GM18520 (cell line): ENCODE data around the gene SUPT3H.
"Not testable (repeated sequence)": the region's sequence is repeated elsewhere in the genome, so short reads cannot be mapped to it uniquely, and the experiment has no call there.

Experiments used
- ATAC-seq: cut with Tn5 transposase; IDR thresholded peaks from one replicate; pipeline ENCODE4 v1.9.1; 2021; ENCODE audit not compliant: unreplicated experiment

SUPT3H gene

DNA sequence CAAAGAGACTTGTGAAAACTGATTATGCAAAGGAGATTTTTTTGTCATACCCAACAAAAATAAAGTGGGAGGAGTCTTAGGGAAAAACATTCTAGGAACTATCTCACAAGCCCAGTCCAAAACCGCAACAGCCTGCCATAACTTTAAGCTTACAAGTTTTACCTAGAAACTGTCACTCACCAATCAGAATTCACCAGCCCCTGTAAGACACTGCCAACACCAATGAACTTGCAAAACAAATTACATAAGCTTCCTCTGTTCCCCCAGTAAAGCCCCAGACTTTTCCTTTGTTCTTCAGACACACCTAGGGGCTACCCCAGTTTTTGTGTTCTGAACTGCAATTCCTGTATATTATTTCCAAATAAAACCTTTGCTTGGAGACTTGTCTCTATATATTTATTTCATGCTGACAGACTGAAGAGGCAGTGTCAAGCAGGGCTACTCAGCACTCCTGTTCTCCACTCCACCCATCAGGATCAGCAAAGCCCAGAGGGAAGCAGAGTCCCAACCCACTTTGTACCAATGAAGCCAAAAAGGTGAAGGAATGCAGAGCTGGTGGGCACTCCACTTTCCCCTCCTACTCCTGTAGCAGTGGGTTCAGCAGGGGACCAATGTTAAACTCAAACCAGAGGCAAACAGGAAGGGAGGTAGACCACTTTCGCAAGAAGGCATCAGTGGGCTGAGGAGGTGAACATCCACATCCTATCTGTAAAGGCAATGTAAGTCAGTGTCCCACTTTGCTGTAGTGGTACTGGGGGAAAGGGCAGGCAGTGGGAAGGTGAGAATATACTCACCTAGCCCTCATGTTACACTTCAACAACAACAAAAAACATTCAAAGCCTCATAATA is 192.1 kb downstream of the SUPT3H start:
- no peak for ATAC-seq

DNA sequence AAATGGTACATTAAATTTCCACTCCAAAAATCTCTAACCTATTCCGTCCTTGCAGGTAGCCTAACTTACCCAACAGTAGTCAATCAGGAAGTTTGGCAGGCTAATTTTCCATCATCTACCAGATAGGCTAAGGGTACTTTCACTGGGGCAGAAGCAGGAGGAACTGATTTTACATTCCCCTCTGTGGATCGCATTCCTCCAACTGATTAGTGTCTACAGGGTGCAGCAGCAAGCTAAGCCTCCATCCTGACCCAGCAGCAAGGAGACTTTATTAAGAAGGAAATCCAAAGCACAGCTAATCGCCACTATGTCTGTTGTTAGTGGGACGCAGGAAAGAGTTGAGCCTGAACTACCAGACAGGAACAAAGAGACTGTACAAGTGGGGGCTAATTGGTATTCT is 192.8 kb downstream of the SUPT3H start:
- ATAC-seq: no peak

DNA sequence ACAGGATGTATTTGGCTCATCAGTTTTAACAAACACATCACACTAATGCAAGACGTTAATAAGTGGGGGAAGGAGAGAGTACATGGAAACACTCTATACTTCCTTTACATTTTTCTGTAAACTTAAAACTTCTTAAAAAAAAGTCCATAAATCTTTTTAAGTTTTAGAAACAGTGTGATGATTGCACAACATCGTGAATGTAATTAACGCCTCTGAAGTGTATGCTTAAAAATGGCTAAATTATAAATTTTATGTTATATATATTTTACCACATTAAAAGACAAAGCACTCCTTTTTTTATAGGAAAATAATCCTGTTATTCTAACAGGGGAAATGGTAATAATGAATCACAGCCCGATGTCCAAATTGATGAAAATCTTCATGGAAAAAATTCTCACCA is 193.7 kb downstream of the SUPT3H start:
- no peak for ATAC-seq

DNA sequence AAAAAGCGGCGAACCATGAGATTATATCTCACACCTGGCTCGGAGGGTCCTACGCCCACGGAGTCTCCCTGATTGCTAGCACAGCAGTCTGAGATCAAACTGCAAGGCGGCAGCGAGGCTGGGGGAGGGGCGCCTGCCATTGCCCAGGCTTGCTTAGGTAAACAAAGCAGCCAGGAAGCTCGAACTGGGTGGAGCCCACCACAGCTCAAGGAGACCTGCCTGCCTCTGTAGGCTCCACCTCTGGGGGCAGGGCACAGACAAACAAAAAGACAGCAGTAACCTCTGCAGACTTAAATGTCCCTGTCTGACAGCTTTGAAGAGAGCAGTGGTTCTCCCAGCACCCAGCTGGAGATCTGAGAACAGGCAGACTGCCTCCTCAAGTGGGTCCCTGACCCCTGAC is 201.4 kb downstream of the SUPT3H start:
- ATAC-seq: not testable (repeated sequence)

DNA sequence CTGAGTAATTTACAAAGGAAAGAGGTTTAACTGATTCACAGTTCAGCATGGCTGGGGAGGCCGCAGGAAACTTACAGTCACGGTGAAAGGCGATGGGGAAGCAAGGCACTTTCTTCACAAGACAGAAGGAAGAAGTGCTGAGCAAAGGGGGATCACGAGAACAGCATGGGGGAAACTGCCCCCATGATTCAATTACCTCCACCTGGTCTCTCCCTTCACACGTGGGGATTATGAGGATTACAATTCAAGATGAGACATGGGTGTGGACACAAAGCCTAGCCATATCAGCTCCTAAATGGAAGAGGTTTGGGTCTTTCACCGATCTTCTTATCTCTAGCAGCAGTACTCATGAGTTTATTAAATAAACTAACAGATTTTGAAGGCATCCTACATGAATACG is 202.5 kb downstream of the SUPT3H start:
- no peak for ATAC-seq

DNA sequence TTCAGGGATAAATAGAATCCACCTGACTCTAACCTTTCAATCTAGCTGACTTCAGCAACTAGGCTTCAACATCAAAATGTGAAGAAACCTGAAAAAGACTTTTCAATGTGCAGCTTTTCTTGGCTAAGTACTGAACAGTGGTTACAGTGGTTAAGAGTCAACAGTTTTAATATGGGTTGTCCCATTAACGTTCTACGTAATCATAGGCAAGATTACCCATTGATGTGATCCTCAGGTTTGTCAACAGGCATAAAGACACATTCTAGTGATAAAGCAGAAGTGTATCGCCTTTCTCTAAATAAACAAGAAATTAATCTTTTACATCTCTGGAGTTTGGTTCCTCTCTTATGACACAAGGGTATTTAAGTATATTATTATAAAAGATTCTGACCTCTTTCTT is 203.7 kb downstream of the SUPT3H start:
- no peak for ATAC-seq

DNA sequence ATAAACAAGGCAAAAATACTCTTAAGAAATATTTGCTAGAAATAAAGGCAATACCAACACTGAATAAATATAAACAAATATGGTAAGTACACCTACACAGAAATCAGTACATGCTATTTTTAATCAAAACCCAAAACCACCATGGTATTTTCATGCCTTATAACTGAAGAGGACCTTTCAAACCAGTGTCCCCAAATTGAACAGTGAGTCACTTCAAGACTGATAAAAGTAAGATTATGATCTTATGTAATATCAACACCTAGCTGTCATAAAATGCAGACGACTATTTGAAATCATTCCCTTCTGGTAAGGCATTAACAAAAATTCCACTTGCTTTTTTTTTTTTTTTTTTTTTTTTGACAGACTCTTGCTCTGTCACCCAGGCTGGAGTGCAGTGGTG is 206.4 kb downstream of the SUPT3H start:
- ATAC-seq: no peak

DNA sequence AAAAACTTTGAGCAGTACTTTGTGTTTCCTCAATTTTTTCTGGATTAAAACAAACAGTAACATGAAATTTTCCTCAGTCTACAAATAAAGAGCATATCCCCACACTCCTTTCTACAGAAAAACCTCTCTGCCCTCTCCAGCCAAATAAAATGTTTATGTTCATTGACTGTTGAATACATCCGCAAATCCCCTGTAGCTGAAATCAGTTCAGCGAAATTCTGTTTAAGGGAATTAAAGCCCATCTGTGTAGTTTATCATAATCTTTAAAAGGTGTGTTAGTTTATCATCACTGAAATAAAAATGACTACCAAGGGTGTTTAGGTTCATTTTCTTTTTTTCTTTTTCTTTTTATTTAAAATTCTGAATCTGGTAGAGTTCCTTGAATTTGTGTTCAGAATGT is 207.4 kb downstream of the SUPT3H start:
- ATAC-seq: no peak

DNA sequence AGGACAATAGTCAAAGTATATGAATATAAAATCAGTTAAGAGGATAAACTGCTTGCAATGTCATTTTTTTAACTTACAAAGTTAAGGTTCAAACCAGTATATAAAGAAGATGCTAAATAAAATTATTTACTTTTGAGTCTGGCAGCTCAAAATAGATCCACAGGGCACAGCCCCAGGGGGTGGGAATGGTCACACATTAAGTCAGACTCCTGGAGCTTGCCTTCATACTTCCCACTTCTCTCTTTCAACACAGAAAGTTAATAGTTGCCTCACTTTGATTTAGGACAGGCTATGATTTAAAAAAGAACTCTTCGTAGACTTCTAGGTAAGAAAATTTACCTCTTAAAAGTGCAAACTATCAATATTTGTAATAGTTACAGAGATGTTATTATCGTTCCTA is 207.9 kb downstream of the SUPT3H start:
- ATAC-seq: no peak

DNA sequence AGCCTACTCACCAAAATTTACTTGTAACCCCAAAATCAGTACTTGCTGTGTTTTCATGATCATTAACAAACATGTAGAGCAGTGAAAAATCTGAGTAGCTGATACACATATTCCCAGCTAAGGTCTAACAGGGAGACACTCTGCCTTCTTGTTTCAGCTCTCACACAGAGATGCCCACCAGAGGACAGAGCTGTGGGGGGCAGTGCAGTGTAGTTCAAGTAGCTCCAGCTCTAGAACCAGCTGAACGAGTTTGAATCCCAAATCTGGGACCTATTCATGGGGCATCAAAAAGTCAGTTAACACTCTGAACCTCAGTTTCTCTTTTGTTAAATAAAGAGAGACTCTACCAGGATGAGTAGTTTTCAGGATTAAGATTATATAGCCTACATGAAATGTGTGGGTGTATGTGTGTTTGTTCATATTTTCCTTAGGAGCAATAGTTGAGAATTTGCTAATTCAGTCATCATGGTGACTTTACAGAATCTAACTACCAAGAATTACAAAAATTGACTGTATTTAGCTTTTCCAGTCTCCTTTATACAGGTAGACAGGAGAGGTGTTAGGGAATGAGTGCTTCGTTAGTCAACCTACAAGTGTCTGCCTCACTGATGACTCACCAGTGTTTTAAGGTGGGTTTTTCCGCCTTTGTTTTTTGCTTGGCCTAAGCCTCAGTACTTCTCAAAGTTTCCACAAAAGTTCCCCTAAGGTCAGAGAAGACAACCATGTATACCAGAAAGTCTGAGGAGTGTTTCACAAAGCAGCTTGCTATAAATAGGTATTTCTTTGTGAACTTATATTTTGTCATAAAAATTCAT is 213.6 kb downstream of the SUPT3H start:
- ATAC-seq: peak; percentile 86

DNA sequence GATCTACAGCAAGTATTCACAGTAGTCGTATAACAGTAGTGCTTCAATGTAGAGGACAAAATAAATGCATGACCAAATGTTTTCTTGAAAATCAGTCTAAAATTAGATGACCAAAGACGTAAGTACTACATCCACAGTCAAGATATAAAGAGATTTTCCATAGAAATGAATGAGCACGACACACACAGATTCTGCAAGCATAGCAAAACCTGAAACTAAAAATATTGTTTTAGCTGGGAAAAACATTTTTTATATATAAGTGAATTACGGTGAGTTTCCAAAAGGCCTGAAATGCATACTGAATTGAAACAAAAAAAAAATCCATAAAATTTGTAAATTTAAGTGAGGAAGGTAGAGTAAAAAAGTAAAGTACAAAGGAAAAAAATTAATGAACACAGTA is 217.4 kb downstream of the SUPT3H start:
- no peak for ATAC-seq

DNA sequence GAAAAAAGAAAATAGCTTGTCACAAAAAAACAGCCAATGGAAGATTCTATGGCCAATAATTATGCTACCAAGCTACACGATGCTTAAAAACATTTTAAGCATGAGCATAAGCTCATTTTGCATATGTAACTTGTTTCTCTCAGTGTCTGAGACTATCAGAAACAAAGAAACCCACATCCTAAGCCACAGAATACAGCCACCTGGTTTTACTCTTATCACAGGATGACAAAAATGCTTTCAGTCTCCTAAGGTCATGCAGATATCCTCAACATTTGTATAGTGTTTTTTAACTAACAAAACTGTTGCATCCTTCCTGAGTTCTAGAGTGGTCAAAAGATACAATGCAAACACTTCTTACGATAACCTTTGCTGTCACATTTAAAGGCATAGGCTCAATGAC is 221.7 kb downstream of the SUPT3H start:
- ATAC-seq: peak; percentile 98

DNA sequence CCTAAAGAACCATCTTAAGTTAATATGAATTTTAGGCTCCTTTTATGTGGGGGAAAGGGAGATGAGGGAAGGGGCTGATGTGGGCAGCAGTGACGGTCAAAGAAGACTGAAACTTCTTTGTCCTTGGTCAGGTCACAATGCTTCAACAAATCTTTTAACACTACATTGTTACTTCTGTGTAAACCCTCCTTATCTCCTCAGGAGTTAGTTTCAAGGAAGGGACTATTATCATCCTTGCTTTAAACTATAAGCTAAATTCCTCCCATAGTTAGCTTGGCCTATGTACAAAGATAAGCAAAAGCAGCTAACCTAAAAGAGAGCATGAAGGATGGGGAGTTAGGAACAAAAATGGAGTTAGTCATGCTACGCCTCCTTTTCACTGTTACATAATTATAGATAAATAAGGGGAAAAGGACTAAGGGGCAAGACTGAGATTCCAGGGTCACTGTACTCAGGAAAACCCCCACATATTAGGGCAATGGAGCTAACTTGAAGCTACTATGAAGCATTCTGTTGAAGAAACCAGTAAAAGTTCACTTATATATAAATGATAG is 222.3 kb downstream of the SUPT3H start:
- no peak for ATAC-seq

DNA sequence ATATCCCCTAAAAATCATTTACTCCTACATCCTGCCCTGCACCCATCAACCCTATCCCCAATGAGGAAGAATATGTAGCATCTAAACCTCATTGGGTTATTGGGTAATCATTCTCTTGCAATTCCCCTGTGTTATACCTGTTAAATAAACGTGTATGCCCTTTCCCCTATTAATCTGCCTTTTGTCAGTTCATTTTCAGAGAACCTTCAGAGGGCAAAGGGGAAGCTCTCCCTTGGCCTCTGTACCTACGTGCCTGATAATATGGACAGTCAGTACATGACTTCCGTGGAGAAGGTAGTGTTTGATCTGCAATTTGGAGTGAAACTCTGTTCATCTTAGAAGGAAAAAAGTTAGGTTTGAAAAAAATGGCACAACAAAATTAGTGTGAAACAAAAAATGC is 223.1 kb downstream of the SUPT3H start:
- no peak for ATAC-seq

DNA sequence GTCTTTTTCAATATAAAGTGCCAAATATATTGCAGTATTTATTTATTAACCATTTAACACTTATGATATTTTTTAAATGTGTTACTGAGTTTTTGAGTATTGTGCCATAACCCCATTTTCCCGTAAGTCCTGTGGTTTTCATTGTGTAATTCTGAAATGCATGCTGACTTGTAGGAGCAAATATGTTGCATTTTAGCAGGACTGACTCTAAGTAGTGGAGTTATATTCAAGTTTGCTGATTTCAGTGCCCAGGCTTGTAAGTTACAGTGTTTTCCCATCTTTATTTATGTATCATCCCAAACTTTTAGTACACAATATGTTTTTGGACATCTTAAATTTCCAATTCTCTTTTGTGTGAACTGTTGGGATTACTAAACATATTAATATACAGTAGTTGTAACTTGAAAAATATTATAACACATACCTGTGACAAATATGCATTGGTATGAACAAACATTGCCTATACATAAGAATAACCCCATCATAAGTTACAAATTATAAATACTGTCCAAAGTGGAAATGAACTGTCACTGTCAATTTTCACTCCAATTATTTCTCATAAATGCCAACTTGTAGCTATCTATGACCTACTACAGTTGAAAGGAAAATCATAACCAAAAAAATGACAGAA is 228.9 kb downstream of the SUPT3H start:
- ATAC-seq: no peak

DNA sequence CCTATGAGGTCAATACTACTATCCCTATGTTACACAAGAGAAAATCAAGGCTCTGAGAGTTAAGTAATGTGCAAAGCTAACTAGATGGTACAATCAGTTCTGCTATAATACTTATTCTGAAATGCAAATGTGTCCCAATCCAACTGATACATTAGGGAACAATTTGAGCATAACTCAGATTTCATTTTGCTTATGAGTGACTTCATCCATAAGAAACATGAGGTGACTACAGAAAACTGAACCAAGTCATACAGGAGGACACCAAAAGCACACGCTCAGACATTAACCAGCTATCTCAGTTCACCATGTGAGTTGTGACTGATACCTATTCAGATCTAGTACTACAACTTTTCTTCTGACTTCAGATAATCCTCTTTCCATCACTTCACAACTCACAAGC is 229.5 kb downstream of the SUPT3H start:
- no peak for ATAC-seq

DNA sequence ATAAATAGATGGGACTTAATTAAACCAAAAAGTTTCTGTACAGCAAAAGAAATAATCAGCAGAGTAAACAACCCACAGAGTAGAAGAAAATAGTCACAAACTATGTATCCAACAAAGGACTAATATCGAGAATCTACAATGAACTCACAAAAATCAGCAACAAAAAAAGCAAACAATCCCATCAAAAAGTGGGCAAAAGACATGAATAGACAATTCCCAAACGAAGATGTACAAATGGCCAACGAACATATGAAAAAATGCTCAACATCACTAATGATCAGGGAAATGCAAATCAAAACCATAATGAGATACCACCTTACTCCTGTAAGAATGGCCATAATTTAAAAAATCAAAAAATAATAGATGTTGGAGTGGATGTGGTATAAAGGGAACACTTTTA is 232.1 kb downstream of the SUPT3H start:
- ATAC-seq: not testable (repeated sequence)

DNA sequence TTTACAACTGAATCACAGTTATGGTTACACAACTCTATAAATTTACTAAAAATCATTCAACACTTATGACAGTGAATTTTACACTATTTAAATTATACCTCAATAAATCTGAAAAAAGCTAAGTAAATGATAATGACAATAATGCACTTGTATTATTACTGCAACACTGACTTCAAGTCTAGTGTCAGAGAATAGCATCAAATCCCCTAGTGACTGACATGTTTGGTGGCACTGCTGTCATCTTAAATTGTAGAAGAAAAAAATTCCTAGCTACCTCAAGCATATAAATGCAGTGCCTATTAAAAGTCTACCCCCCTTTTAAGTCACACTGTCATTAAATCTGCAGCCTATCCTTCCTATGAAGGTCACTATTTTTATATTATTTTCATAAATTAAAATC is 239.0 kb downstream of the SUPT3H start:
- no peak for ATAC-seq

DNA sequence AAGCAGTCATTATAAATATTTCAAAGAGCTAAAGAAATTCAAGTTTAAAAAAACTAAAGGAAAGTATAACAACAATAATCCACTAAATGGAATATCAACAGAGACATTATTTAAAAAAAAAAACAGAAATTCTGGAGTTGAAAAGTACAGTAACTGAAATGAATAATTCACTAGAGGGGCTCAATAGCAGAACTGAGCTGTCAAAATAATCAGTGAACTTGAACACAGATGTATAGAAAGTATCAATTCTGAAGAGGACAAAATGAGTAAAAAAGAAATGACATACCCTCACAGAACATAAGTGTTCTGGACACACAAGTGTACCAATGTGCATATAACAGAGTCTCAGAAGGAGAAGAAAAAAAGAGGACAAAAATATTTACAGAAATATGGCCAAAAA is 241.2 kb downstream of the SUPT3H start:
- no peak for ATAC-seq

DNA sequence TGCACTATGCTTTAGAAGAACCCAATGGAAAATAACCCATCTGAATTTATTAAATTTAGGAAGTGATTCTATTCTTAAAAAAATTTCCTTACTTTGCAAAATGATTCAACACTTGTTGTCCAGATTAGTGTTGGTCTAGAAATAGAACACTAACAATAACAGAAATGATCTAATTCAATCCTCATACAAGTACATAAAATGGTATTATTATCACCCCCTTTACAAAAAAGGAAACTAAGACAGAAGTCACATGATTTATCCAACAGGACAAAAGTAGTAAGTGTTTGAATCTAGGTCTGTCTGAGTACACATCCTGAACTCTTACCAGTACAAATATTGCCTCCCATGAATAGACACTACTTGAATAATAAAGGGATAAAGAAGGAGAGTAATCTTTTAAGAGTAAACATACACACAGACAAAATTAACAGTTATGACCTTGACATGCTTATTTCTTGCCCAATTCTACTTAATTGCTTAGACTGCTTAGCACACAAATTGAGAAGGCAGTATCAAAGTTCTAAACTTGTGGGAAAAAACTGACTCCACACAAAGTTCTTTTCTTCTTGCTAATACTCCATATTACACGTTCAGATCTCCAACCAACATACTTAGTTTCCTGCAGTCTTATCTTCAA is 245.0 kb downstream of the SUPT3H start:
- ATAC-seq: no peak

DNA sequence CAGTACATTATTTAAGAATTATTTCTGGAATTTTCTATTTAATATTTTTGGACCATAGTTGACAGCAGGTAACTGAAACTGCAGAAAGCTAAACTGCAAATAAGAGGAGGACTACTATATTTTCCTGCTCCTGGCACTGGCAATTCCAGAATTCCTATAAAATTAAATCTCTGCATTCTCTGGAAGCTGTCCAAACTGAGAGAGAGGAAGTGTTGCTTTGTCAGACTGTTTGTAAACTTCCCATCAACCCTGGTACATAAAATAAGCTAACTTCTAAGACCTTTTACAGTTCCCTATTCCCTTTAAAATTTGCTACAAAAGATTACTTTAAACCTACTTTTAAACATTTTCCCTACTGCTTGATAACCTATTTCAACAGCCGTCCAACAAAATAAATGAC is 245.7 kb downstream of the SUPT3H start:
- ATAC-seq: no peak
